GM21723 (cell line): ENCODE results near the gene ESR2.

Experiments
- ATAC-seq: cut with Tn5 transposase; IDR thresholded peaks from one replicate; pipeline ENCODE4 v1.9.1; 2021; ENCODE audit warnings: mild to moderate bottlenecking, moderate library complexity; ENCODE audit not compliant: unreplicated experiment

ESR2 gene

GRCh38 chr14:64272019-64272418 lies 22.2 kb downstream of the ESR2 start:
- no peak for ATAC-seq

GRCh38 chr14:64266239-64266638 lies 27.9 kb downstream of the ESR2 start:
- no peak for ATAC-seq

GRCh38 chr14:64265222-64265621 lies 28.9 kb downstream of the ESR2 start:
- ATAC-seq, result no peak

- no peak for ATAC-seq
Observed at GRCh38 chr14:64260418-64260817, 33.8 kb downstream of the ESR2 start.

- ATAC-seq, result no peak
Observed at GRCh38 chr14:64255756-64256155, 38.4 kb downstream of the ESR2 start.

- no peak for ATAC-seq
Observed at GRCh38 chr14:64253672-64254071, 40.5 kb downstream of the ESR2 start.

- no peak for ATAC-seq
Observed at GRCh38 chr14:64249363-64249762, 44.8 kb downstream of the ESR2 start.

GRCh38 chr14:64248689-64249088 lies 45.5 kb downstream of the ESR2 start:
- no peak for ATAC-seq

GRCh38 chr14:64247195-64247594 lies 47.0 kb downstream of the ESR2 start:
- no peak for ATAC-seq

GRCh38 chr14:64246688-64247087 lies 47.5 kb downstream of the ESR2 start:
- ATAC-seq, result no peak

- ATAC-seq, result no peak
Observed at GRCh38 chr14:64245491-64245890, 48.7 kb downstream of the ESR2 start.

- ATAC-seq, result no peak
Observed at GRCh38 chr14:64244279-64244678, 49.9 kb downstream of the ESR2 start.

- no peak for ATAC-seq
Observed at GRCh38 chr14:64238631-64239030, 55.5 kb downstream of the ESR2 start.

- no peak for ATAC-seq
Observed at GRCh38 chr14:64238049-64238448, 56.1 kb downstream of the ESR2 start.

GRCh38 chr14:64235652-64236640 lies 58.2 kb downstream of the ESR2 start:
- ATAC-seq, result peak; percentile 74

GRCh38 chr14:64234877-64235651 lies 59.1 kb downstream of the ESR2 start:
- peak; percentile 5 for ATAC-seq

- ATAC-seq, result no peak
Observed at GRCh38 chr14:64233531-64234190, 60.5 kb downstream of the ESR2 start.

GRCh38 chr14:64232944-64233343 lies 61.2 kb downstream of the ESR2 start:
- no peak for ATAC-seq

- ATAC-seq, result peak; percentile 38
Observed at GRCh38 chr14:64232095-64232838, 61.9 kb downstream of the ESR2 start.

- no peak for ATAC-seq
Observed at GRCh38 chr14:64229489-64229888, 64.7 kb downstream of the ESR2 start.

- ATAC-seq, result no peak
Observed at GRCh38 chr14:64227856-64228255, 66.3 kb downstream of the ESR2 start.
